HG02943 (cell line): ENCODE results near the gene RNF217.
"Not testable (repeated sequence)": the region's sequence is repeated elsewhere in the genome, so short reads cannot be mapped to it uniquely, and the experiment has no call there.

ENCODE experiments used
- ATAC-seq: cut with Tn5 transposase; IDR thresholded peaks from one replicate; pipeline ENCODE4 v1.9.1; 2021; ENCODE audit warnings: mild to moderate bottlenecking, low read depth, moderate library complexity; ENCODE audit not compliant: unreplicated experiment

The RNF217 gene

GRCh38 chr6:125046107-125046925 lies 84.1 kb downstream of the RNF217 start:
- ATAC-seq, result no peak

- no peak for ATAC-seq
Observed at GRCh38 chr6:125048274-125048673, 86.0 kb downstream of the RNF217 start.

GRCh38 chr6:125050663-125051318 lies 88.6 kb downstream of the RNF217 start:
- ATAC-seq, result no peak

GRCh38 chr6:125053809-125054208 lies 91.6 kb downstream of the RNF217 start:
- ATAC-seq, result no peak

- no peak for ATAC-seq
Observed at GRCh38 chr6:125054331-125054730, 92.1 kb downstream of the RNF217 start.

- ATAC-seq, result no peak
Observed at GRCh38 chr6:125057392-125058246, 95.4 kb downstream of the RNF217 start.

- no peak for ATAC-seq
Observed at GRCh38 chr6:125058546-125058945, 96.3 kb downstream of the RNF217 start.

- ATAC-seq, result no peak
Observed at GRCh38 chr6:125063307-125063706, 101.1 kb downstream of the RNF217 start.

GRCh38 chr6:125066140-125066539 lies 103.9 kb downstream of the RNF217 start:
- no peak for ATAC-seq

- ATAC-seq, result no peak
Observed at GRCh38 chr6:125066964-125067363, 104.7 kb downstream of the RNF217 start.

- ATAC-seq, result no peak
Observed at GRCh38 chr6:125067552-125067951, 105.3 kb downstream of the RNF217 start.

GRCh38 chr6:125073071-125073470 lies 110.8 kb downstream of the RNF217 start:
- ATAC-seq, result no peak

GRCh38 chr6:125074120-125074519 lies 111.9 kb downstream of the RNF217 start:
- no peak for ATAC-seq

- ATAC-seq, result not testable (repeated sequence)
Observed at GRCh38 chr6:125075073-125075472, 112.8 kb downstream of the RNF217 start.

GRCh38 chr6:125075741-125076481 lies 113.7 kb downstream of the RNF217 start:
- ATAC-seq, result no peak

GRCh38 chr6:125076482-125076742 lies 114.2 kb downstream of the RNF217 start:
- no peak for ATAC-seq

GRCh38 chr6:125077453-125077852 lies 115.2 kb downstream of the RNF217 start:
- no peak for ATAC-seq

GRCh38 chr6:125078602-125079321 lies 116.5 kb downstream of the RNF217 start:
- ATAC-seq, result no peak

- no peak for ATAC-seq
Observed at GRCh38 chr6:125082908-125083683, 120.9 kb downstream of the RNF217 start.
